Thyroid gland (tissue), 4 donors: ENCODE results near the gene ZMIZ1. TPM values are rescaled to one million over a fixed set of nuclear protein-coding genes. Genes with fewer than 3 reads are reported as not detected.

ENCODE experiments used
- DNase-seq, 2 donors: peaks; one replicate each; pipeline ENCODE4 v3.0.0-alpha.2; 2019
- H3K27ac ChIP-seq, 3 donors: fragments of 200-600 bp; sonication (generic); 1 replicate in 2 of 3; 2 replicates in 1 of 3; pipeline ENCODE4 v1.5.1; 2016 to 2019; ENCODE audit warnings: mild to moderate bottlenecking in 1 of 3, moderate library complexity in 1 of 3
- H3K27me3 ChIP-seq: fragments of 200-600 bp; sonication (generic); one replicate; pipeline ENCODE4 v1.5.1; 2019
- H3K36me3 ChIP-seq, 2 donors: fragments of 200-600 bp; sonication (generic); one replicate each; pipeline ENCODE4 v1.5.1; 2016 to 2019
- H3K4me1 ChIP-seq, 2 donors: fragments of 200-600 bp; sonication (generic); one replicate each; pipeline ENCODE4 v1.5.1; 2017 to 2019
- H3K4me3 ChIP-seq, 3 donors: fragments of 200-600 bp; sonication (generic); replicated peaks in 1 of 3; 1 replicate in 2 of 3; 2 replicates in 1 of 3; pipeline ENCODE4 v1.5.1; 2016; ENCODE audit warnings: mild to moderate bottlenecking in 1 of 3
- H3K9me3 ChIP-seq: fragments of 200-600 bp; sonication (generic); one replicate; pipeline ENCODE4 v1.5.1; 2017
- POLR2A ChIP-seq, 2 donors: fragments of 450-650 bp; IDR thresholded peaks; one replicate each; pipeline ENCODE4 v1.6.1; 2017; ENCODE audit warnings: antibody characterized with exemption in 2 of 2, mild to moderate bottlenecking in 2 of 2, moderate library complexity in 1 of 2
- WGBS, 2 donors: methylation state at CpG; one replicate each; pipeline ENCODE4 v1.1.5; 2017; 5-methylcytosine and 5-hydroxymethylcytosine counted together
- intact Hi-C: fragments of 100-400 bp; cut with DNase I; formaldehyde crosslinking; loops from one replicate; pipeline ENCODE4 v1.15.1; 2023
- total RNA-seq, 4 donors: library from RNA; depleted of rRNA; stranded (reverse); fragments of >200 nt; gene quantifications; one replicate each; pipeline ENCODE4 v1.2.3, GENCODE V29; 2016
- TF ChIP-seq, protein P1 (sequence below), 6 experiments: fragments of 200-600 bp in 3 of 6; fragments of 450-650 bp in 3 of 6; sonication (generic) in 3 of 6; IDR thresholded peaks; one replicate each; pipeline ENCODE4 v1.5.1; 2016 to 2019; ENCODE audit warnings: antibody characterized with exemption in 6 of 6, mild to moderate bottlenecking in 2 of 6, inconsistent platforms in 1 of 6, moderate library complexity in 1 of 6

Gene ZMIZ1
- total RNA-seq, 4 donors from 2014 or later, result 59.9 to 128 (median 94.4) TPM

GRCh38 chr10:79118286-79119202, 49.8 kb downstream of the ZMIZ1 start:
- H3K27ac ChIP-seq, result peak overlapping the region; percentile 47 to 85 (median 51)
- DNase-seq, result peak; percentile 80 to 86
- peaks cover 54 to 56% of the 10 kb centered on the region in 2 donors for H3K4me1 ChIP-seq
- H3K4me3 ChIP-seq, result no peak overlapping the region
- H3K36me3 ChIP-seq, result peaks cover 23 to 28% of the 10 kb centered on the region in 2 donors
- H3K9me3 ChIP-seq, result no peaks in the 10 kb centered on the region
- WGBS, 2 donors, result 59 to 61% methylated on average over 20 to 25 of the region's 25 CpGs
- no peaks in the 10 kb centered on the region for H3K27me3 ChIP-seq
- intact Hi-C loops, result no loop called here
- TF ChIP-seq POLR2A (IDR thresholded peaks at IDR 0.05), result no peak

- peaks cover 31 to 34% of the 10 kb centered on the region in 2 donors for H3K36me3 ChIP-seq
- H3K9me3 ChIP-seq, result no peaks in the 10 kb centered on the region
- peak overlapping the region in 2 of 3 donors; percentile 51 to 85 for H3K27ac ChIP-seq
- no peak for DNase-seq
- peaks cover 47 to 49% of the 10 kb centered on the region in 2 donors for H3K4me1 ChIP-seq
- TF ChIP-seq POLR2A (IDR thresholded peaks at IDR 0.05), result no peak
- TF ChIP-seq, protein P1, sequence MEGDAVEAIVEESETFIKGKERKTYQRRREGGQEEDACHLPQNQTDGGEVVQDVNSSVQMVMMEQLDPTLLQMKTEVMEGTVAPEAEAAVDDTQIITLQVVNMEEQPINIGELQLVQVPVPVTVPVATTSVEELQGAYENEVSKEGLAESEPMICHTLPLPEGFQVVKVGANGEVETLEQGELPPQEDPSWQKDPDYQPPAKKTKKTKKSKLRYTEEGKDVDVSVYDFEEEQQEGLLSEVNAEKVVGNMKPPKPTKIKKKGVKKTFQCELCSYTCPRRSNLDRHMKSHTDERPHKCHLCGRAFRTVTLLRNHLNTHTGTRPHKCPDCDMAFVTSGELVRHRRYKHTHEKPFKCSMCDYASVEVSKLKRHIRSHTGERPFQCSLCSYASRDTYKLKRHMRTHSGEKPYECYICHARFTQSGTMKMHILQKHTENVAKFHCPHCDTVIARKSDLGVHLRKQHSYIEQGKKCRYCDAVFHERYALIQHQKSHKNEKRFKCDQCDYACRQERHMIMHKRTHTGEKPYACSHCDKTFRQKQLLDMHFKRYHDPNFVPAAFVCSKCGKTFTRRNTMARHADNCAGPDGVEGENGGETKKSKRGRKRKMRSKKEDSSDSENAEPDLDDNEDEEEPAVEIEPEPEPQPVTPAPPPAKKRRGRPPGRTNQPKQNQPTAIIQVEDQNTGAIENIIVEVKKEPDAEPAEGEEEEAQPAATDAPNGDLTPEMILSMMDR (IDR thresholded peaks at IDR 0.05), result no peak
- H3K27me3 ChIP-seq, result no peaks in the 10 kb centered on the region
- WGBS, 2 donors, result 79 to 87% methylated on average over 5 of the region's 5 CpGs
- intact Hi-C loops, result no loop called here
- H3K4me3 ChIP-seq, result no peak overlapping the region
Observed at GRCh38 chr10:79119306-79119705, 50.5 kb downstream of the ZMIZ1 start.

- Histone ChIP-seq H3K27me3 (no peaks in the 10 kb centered on the region), H3K27ac (peak overlapping the region in 1 of 3 donors; percentile 28), H3K36me3 (peaks cover 34 to 40% of the 10 kb centered on the region in 2 donors), H3K4me3 (no peak overlapping the region), H3K4me1 (peaks cover 24 to 33% of the 10 kb centered on the region in 2 donors), H3K9me3 (no peaks in the 10 kb centered on the region)
- intact Hi-C loops, result no loop called here
- no peak for DNase-seq
- 82 to 90% methylated on average over 5 to 7 of the region's 8 CpGs for WGBS, 2 donors
- TF ChIP-seq, protein P1 (IDR thresholded peaks at IDR 0.05), result no peak
- no peak for TF ChIP-seq POLR2A (IDR thresholded peaks at IDR 0.05)
Observed at GRCh38 chr10:79123547-79123963, 54.8 kb downstream of the ZMIZ1 start.

DNA sequence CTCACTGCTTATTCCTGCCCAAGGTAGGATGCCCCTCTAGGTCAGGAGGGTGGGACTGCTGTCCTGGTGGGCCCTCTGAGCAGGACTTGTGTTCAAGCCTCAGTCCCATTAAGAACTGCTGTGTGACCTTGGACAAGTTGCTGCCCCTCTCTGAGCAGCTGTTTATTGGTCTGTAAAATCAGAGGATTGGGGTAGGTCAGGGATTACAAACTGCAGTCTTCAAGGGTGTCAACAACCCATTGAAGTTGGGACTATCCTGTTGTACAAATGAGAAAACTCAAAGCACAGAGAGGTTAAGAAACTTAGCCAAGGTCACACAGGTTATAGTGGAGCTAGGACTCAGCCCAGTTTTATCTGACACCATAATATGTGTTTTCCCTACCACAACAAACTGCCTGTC, 55.3 kb downstream of the ZMIZ1 start:
- intact Hi-C loops, result no loop called here
- Histone ChIP-seq H3K4me1 (peaks cover 20 to 32% of the 10 kb centered on the region in 2 donors), H3K27ac (peak overlapping the region in 1 of 3 donors; percentile 23), H3K9me3 (no peaks in the 10 kb centered on the region), H3K27me3 (no peaks in the 10 kb centered on the region), H3K36me3 (peaks cover 34 to 40% of the 10 kb centered on the region in 2 donors), H3K4me3 (no peak overlapping the region)
- TF ChIP-seq, protein P1 (IDR thresholded peaks at IDR 0.05), result no peak
- TF ChIP-seq POLR2A (IDR thresholded peaks at IDR 0.05), result no peak
- no peak for DNase-seq

- no peak for DNase-seq
- Histone ChIP-seq H3K36me3 (peaks cover 26 to 37% of the 10 kb centered on the region in 2 donors), H3K4me1 (peaks cover 25 to 42% of the 10 kb centered on the region in 2 donors), H3K4me3 (no peak overlapping the region), H3K27ac (no peak overlapping the region), H3K9me3 (no peaks in the 10 kb centered on the region), H3K27me3 (no peaks in the 10 kb centered on the region)
- intact Hi-C loops, result no loop called here
- TF ChIP-seq, protein P1 (IDR thresholded peaks at IDR 0.05), result no peak
- no peak for TF ChIP-seq POLR2A (IDR thresholded peaks at IDR 0.05)
- WGBS, 2 donors, result 99 to 100% methylated on average over 1 to 7 of the region's 7 CpGs
Observed at GRCh38 chr10:79125092-79125491, 56.3 kb downstream of the ZMIZ1 start.
